ENCODE results near the gene TRIM24. TPM values are rescaled to one million over a fixed set of nuclear protein-coding genes. Genes with fewer than 3 reads are reported as not detected.

TRIM24 gene
- total and polyA plus RNA-seq, 2 of the 13 experiments (the other 11 are each of a cell fraction or from before 2014, with no cell fraction given) = 100 to 106 TPM

DNA sequence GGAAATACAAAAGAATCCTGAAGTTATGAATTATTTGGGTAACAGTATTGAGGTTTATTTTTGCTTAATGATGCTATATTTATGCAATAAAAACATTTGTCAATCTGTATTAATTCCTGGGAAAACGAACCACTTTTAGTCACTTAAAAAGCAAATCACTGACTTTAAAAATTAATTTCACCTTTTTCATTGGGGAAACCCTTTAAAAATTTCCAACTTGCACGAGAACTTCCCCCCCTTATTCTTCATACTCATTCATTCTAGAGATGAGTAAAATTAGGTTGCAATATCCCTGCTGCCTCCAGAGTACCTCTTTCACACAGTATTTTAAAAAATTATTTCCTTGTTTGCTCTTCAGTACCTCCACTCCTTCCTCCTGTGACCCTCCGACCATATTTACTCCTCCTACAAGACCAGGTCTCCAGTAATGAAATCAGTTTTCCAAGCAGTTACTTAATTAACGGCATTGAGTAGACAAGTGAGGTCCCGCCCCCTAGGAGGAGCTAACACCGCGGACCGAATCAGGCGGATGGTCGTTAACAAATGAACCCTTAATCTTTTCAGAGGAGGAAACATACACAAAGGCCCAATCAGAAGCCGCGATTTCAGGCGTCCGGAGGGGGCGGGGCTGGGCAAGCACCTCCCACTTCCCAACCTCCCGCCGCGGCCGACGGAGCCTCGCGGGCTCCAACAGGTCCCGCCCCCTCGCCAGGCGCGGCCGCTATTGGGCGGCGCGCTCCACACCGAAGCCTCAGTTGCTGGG lies 465 bp upstream of the TRIM24 start (continued):
- TF ChIP-seq, protein P1, sequence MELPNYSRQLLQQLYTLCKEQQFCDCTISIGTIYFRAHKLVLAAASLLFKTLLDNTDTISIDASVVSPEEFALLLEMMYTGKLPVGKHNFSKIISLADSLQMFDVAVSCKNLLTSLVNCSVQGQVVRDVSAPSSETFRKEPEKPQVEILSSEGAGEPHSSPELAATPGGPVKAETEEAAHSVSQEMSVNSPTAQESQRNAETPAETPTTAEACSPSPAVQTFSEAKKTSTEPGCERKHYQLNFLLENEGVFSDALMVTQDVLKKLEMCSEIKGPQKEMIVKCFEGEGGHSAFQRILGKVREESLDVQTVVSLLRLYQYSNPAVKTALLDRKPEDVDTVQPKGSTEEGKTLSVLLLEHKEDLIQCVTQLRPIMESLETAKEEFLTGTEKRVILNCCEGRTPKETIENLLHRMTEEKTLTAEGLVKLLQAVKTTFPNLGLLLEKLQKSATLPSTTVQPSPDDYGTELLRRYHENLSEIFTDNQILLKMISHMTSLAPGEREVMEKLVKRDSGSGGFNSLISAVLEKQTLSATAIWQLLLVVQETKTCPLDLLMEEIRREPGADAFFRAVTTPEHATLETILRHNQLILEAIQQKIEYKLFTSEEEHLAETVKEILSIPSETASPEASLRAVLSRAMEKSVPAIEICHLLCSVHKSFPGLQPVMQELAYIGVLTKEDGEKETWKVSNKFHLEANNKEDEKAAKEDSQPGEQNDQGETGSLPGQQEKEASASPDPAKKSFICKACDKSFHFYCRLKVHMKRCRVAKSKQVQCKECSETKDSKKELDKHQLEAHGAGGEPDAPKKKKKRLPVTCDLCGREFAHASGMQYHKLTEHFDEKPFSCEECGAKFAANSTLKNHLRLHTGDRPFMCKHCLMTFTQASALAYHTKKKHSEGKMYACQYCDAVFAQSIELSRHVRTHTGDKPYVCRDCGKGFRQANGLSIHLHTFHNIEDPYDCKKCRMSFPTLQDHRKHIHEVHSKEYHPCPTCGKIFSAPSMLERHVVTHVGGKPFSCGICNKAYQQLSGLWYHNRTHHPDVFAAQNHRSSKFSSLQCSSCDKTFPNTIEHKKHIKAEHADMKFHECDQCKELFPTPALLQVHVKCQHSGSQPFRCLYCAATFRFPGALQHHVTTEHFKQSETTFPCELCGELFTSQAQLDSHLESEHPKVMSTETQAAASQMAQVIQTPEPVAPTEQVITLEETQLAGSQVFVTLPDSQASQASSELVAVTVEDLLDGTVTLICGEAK (IDR thresholded peaks at IDR 0.05) = no peak
- TF ChIP-seq, protein P1 (CRISPR knock-in tag; IDR thresholded peaks at IDR 0.05) = no peak
- TF ChIP-seq, protein P2, sequence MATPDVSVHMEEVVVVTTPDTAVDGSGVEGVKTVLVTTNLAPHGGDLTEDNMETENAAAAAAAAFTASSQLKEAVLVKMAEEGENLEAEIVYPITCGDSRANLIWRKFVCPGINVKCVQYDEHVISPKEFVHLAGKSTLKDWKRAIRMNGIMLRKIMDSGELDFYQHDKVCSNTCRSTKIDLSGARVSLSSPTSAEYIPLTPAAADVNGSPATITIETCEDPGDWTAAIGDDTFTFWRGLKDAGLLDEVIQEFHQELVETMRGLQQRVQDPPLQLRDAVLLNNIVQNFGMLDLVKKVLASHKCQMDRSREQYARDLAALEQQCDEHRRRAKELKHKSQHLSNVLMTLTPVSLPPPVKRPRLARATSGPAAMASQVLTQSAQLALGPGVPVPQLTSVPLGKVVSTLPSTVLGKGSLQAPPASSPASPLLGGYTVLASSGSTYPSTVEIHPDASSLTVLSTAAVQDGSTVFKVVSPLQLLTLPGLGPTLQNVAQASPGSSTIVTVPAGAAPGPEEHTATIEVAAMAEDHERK (CRISPR knock-in tag; IDR thresholded peaks at IDR 0.05; ENCODE audit: low read depth) = no peak
- TF ChIP-seq, protein P3, sequence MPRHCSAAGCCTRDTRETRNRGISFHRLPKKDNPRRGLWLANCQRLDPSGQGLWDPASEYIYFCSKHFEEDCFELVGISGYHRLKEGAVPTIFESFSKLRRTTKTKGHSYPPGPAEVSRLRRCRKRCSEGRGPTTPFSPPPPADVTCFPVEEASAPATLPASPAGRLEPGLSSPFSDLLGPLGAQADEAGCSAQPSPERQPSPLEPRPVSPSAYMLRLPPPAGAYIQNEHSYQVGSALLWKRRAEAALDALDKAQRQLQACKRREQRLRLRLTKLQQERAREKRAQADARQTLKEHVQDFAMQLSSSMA (CRISPR knock-in tag; IDR thresholded peaks at IDR 0.05) = no peak
- TF ChIP-seq, protein P4, sequence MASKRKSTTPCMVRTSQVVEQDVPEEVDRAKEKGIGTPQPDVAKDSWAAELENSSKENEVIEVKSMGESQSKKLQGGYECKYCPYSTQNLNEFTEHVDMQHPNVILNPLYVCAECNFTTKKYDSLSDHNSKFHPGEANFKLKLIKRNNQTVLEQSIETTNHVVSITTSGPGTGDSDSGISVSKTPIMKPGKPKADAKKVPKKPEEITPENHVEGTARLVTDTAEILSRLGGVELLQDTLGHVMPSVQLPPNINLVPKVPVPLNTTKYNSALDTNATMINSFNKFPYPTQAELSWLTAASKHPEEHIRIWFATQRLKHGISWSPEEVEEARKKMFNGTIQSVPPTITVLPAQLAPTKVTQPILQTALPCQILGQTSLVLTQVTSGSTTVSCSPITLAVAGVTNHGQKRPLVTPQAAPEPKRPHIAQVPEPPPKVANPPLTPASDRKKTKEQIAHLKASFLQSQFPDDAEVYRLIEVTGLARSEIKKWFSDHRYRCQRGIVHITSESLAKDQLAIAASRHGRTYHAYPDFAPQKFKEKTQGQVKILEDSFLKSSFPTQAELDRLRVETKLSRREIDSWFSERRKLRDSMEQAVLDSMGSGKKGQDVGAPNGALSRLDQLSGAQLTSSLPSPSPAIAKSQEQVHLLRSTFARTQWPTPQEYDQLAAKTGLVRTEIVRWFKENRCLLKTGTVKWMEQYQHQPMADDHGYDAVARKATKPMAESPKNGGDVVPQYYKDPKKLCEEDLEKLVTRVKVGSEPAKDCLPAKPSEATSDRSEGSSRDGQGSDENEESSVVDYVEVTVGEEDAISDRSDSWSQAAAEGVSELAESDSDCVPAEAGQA (IDR thresholded peaks at IDR 0.05; ENCODE audit: low read depth) = no peak
- TF ChIP-seq, protein P4 (CRISPR knock-in tag; IDR thresholded peaks at IDR 0.05; ENCODE audit: borderline replicate concordance) = no peak
- TF ChIP-seq, protein P5, sequence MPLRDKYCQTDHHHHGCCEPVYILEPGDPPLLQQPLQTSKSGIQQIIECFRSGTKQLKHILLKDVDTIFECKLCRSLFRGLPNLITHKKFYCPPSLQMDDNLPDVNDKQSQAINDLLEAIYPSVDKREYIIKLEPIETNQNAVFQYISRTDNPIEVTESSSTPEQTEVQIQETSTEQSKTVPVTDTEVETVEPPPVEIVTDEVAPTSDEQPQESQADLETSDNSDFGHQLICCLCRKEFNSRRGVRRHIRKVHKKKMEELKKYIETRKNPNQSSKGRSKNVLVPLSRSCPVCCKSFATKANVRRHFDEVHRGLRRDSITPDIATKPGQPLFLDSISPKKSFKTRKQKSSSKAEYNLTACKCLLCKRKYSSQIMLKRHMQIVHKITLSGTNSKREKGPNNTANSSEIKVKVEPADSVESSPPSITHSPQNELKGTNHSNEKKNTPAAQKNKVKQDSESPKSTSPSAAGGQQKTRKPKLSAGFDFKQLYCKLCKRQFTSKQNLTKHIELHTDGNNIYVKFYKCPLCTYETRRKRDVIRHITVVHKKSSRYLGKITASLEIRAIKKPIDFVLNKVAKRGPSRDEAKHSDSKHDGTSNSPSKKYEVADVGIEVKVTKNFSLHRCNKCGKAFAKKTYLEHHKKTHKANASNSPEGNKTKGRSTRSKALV (CRISPR knock-in tag; IDR thresholded peaks at IDR 0.05) = no peak
- no peak for TF ChIP-seq TCF7 (IDR thresholded peaks at IDR 0.05; ENCODE audit: low read depth)
- no peak for TF ChIP-seq GTF2F1 (IDR thresholded peaks at IDR 0.05; ENCODE audit: low read length)
